ENCODE measurements around the gene BPIFB6. TPM values are rescaled to one million over a fixed set of nuclear protein-coding genes. Genes with fewer than 3 reads are reported as not detected.

BPIFB6 gene
- total and polyA plus RNA-seq, 10 of the 15 experiments (the other 5 are each of a cell fraction or from before 2014, with no cell fraction given) = not detected

DNA sequence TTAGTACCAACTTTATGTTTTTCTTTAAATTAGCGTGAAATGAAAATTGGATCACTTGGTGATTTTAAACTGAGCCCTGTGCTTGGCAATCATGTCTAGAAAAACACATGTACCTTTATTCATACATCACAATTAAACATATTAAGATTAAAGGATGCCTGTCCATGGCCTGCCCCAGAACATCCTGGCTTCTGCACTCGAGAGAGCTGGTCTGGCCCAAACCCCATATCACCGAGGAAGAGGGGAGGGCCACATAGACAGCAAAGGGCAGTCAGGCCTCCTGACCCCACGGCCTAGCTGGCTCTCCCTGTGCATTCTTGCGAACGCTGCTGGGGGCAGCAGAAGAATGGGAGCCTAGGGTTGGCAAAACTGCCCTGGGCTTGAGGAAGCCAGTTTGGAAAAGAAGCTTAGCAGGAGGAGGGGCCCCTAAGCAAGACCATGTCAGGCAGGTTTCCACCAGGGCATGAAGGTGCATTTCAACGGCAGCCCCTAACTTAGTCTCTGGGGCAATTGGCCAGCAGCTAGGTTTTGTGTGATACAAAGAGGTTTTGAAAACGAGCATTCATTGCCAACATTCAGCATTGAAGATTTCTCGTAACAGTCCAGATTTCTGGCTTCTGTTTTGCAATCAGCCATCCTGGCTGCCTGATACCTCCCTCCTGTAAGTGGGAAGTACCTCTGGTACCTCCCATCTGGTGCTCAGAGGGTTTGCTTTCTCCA, 30.8 kb downstream of the BPIFB6 start:
- in situ Hi-C loops (cut with MboI) (no loop called here), intact Hi-C loops (cut with micrococcal nuclease; ENCODE audit: unreplicated experiment) (no loop called here)
- Histone ChIP-seq H3K27me3 (replicated peaks in 1 of 2; ENCODE audit: control insufficient read depth in 2 of 2, insufficient read depth in 2 of 2, low read length in 1 of 2) (no peaks in the 10 kb centered on the region), H3K79me2 (ENCODE audit: control insufficient read depth, insufficient read depth, low read length) (no peaks in the 10 kb centered on the region), H3K4me1 (ENCODE audit: control insufficient read depth, insufficient read depth, low read length) (no peaks in the 10 kb centered on the region), H3K9ac (ENCODE audit: control insufficient read depth, insufficient read depth, low read length) (no peak overlapping the region), H3K9me3 (replicated peaks; ENCODE audit: control insufficient read depth, insufficient read depth, low read length) (no peaks in the 10 kb centered on the region), H3K4me3 (no peak overlapping the region), H4K20me1 (ENCODE audit: control insufficient read depth, insufficient read depth) (no peaks in the 10 kb centered on the region), H3K27ac (ENCODE audit: control insufficient read depth, insufficient read depth) (no peak overlapping the region), H2AFZ (ENCODE audit: control insufficient read depth, low read depth, low read length) (no peak overlapping the region), H3K4me2 (ENCODE audit: control insufficient read depth, insufficient read depth) (no peak overlapping the region), H3K36me3 (ENCODE audit: control insufficient read depth in 2 of 2, insufficient read depth in 2 of 2, low read length in 1 of 2) (no peaks in the 10 kb centered on the region)
- ATAC-seq = no peak
- RAD21 ChIA-PET (ENCODE audit: unreplicated experiment) = no interaction called here
- 50% methylated on average over 9 of the region's 9 CpGs for WGBS (ENCODE audit: insufficient coverage, insufficient replicate concordance, low lambda C conversion rate, missing lambda C conversion rate)
- SMC1A ChIA-PET (ENCODE audit: uncharacterized antibody, unreplicated experiment) = no interaction called here
- DNase-seq (ENCODE audit: low read depth, low spot score) = no peak
- TF ChIP-seq EED (IDR thresholded peaks at IDR 0.05; ENCODE audit: low read depth) = no peak
- TF ChIP-seq, protein P1, sequence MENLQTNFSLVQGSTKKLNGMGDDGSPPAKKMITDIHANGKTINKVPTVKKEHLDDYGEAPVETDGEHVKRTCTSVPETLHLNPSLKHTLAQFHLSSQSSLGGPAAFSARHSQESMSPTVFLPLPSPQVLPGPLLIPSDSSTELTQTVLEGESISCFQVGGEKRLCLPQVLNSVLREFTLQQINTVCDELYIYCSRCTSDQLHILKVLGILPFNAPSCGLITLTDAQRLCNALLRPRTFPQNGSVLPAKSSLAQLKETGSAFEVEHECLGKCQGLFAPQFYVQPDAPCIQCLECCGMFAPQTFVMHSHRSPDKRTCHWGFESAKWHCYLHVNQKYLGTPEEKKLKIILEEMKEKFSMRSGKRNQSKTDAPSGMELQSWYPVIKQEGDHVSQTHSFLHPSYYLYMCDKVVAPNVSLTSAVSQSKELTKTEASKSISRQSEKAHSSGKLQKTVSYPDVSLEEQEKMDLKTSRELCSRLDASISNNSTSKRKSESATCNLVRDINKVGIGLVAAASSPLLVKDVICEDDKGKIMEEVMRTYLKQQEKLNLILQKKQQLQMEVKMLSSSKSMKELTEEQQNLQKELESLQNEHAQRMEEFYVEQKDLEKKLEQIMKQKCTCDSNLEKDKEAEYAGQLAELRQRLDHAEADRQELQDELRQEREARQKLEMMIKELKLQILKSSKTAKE (IDR thresholded peaks at IDR 0.05; ENCODE audit: low read depth, poor library complexity, severe bottlenecking) = no peak
- no peak for TF ChIP-seq ATF7 (IDR thresholded peaks at IDR 0.05; ENCODE audit: low read depth)
- TF ChIP-seq NBN (IDR thresholded peaks at IDR 0.05) = no peak
- no peak for TF ChIP-seq SREBF2 (IDR thresholded peaks at IDR 0.05; ENCODE audit: low read length)
- no peak for TF ChIP-seq KLF5 (IDR thresholded peaks at IDR 0.05; ENCODE audit: partially characterized antibody)
- TF ChIP-seq FOXK2 (IDR thresholded peaks at IDR 0.05) = no peak
- TF ChIP-seq FOXM1 (IDR thresholded peaks at IDR 0.05; ENCODE audit: low read depth, low read length) = no peak
- TF ChIP-seq, protein P2, sequence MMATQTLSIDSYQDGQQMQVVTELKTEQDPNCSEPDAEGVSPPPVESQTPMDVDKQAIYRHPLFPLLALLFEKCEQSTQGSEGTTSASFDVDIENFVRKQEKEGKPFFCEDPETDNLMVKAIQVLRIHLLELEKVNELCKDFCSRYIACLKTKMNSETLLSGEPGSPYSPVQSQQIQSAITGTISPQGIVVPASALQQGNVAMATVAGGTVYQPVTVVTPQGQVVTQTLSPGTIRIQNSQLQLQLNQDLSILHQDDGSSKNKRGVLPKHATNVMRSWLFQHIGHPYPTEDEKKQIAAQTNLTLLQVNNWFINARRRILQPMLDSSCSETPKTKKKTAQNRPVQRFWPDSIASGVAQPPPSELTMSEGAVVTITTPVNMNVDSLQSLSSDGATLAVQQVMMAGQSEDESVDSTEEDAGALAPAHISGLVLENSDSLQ (IDR thresholded peaks at IDR 0.05) = no peak
- TF ChIP-seq CBX3 (IDR thresholded peaks at IDR 0.05; ENCODE audit: borderline replicate concordance, low read depth) = no peak
- no peak for TF ChIP-seq TCF7 (IDR thresholded peaks at IDR 0.05; ENCODE audit: borderline replicate concordance)
- no peak for TF ChIP-seq RBBP5 (conservative IDR thresholded peaks at IDR 0.05)
- FAIRE-seq = no peak
- POLR2A ChIA-PET = no interaction called here
- CTCF ChIA-PET = no interaction called here
- BruUV-seq (replicated peaks) = no TSS peak

Data from GM12878 (cell line).